ENCODE data around the gene OTOS.

The OTOS gene

GRCh38 chr2:240135706-240136012, 4.8 kb downstream of the OTOS start:
- DNase-seq: no peak

- no peak for DNase-seq
These were observed 5.4 kb downstream of the OTOS start for GRCh38 chr2:240134956-240135520.

- DNase-seq: no peak
These were observed 6.0 kb downstream of the OTOS start for GRCh38 chr2:240134466-240134865.

- DNase-seq: no peak
These were observed 7.1 kb downstream of the OTOS start for GRCh38 chr2:240133401-240133800.

GRCh38 chr2:240132651-240132980, 7.8 kb downstream of the OTOS start:
- no peak for DNase-seq

GRCh38 chr2:240131941-240132650, 8.4 kb downstream of the OTOS start:
- DNase-seq: no peak

GRCh38 chr2:240131296-240131695, 9.2 kb downstream of the OTOS start:
- DNase-seq: no peak

GRCh38 chr2:240130393-240131195, 9.9 kb downstream of the OTOS start:
- DNase-seq: no peak

GRCh38 chr2:240129731-240130392, 10.6 kb downstream of the OTOS start:
- DNase-seq: no peak

- DNase-seq: no peak
These were observed 11.1 kb downstream of the OTOS start for GRCh38 chr2:240129311-240129710.

GRCh38 chr2:240128608-240129145, 11.8 kb downstream of the OTOS start:
- DNase-seq: no peak

GRCh38 chr2:240127911-240128607, 12.4 kb downstream of the OTOS start:
- DNase-seq: no peak

- no peak for DNase-seq
These were observed 13.2 kb downstream of the OTOS start for GRCh38 chr2:240127191-240127750.

- DNase-seq: no peak
These were observed 13.7 kb downstream of the OTOS start for GRCh38 chr2:240126731-240127130.

- no peak for DNase-seq
These were observed 14.7 kb downstream of the OTOS start for GRCh38 chr2:240125742-240126141.

GRCh38 chr2:240124651-240125030, 15.8 kb downstream of the OTOS start:
- DNase-seq: no peak

GRCh38 chr2:240123821-240124650, 16.4 kb downstream of the OTOS start:
- no peak for DNase-seq

- no peak for DNase-seq
These were observed 18.8 kb downstream of the OTOS start for GRCh38 chr2:240121675-240122074.

- DNase-seq: no peak
These were observed 19.3 kb downstream of the OTOS start for GRCh38 chr2:240121190-240121589.

GRCh38 chr2:240114233-240114632, 26.2 kb downstream of the OTOS start:
- DNase-seq: no peak

- DNase-seq: no peak
These were observed 27.4 kb downstream of the OTOS start for GRCh38 chr2:240112914-240113690.
